ENCODE results near the gene OR10C1.

DNA sequence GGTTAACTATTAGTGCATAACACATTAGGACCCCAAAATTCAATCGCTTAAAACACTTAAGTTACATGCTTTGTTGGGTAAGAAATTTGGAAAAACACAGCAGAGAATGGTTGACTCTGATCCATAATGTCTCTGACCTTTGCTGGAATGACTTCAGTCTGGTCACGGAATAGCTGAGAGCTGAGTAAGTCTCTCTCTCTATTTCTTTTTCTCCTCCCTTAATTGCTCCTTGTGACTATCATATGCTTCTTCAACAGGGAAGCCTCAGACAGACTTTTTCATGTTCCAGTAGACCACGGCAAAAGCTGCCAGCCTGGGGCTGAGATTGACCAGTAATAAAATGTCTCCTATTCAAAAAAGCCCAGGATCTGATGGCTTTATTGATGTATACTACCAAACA lies 19.6 kb upstream of the OR10C1 start:
- TF ChIP-seq, protein P1, sequence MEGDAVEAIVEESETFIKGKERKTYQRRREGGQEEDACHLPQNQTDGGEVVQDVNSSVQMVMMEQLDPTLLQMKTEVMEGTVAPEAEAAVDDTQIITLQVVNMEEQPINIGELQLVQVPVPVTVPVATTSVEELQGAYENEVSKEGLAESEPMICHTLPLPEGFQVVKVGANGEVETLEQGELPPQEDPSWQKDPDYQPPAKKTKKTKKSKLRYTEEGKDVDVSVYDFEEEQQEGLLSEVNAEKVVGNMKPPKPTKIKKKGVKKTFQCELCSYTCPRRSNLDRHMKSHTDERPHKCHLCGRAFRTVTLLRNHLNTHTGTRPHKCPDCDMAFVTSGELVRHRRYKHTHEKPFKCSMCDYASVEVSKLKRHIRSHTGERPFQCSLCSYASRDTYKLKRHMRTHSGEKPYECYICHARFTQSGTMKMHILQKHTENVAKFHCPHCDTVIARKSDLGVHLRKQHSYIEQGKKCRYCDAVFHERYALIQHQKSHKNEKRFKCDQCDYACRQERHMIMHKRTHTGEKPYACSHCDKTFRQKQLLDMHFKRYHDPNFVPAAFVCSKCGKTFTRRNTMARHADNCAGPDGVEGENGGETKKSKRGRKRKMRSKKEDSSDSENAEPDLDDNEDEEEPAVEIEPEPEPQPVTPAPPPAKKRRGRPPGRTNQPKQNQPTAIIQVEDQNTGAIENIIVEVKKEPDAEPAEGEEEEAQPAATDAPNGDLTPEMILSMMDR (IDR thresholded peaks at IDR 0.05; ENCODE audit: low read length): no peak
- no peak for TF ChIP-seq EZH2 (IDR thresholded peaks at IDR 0.05; ENCODE audit: borderline replicate concordance, low read length)
